Endothelial cell of umbilical vein (primary cell): ENCODE results near the gene AGTPBP1.

Source experiments
- EZH2 ChIP-seq: IDR thresholded peaks from 2 replicates; pipeline ENCODE4 v1.6.1; 2012; ENCODE audit warnings: borderline replicate concordance, low read depth, mild to moderate bottlenecking, moderate library complexity, low read length, inconsistent platforms; ENCODE audit not compliant: severe bottlenecking
- FOS ChIP-seq: IDR thresholded peaks from 2 replicates; pipeline ENCODE4 v1.6.1; 2011; ENCODE audit warnings: mild to moderate bottlenecking, low read length, moderate library complexity, borderline replicate concordance; ENCODE audit not compliant: insufficient read depth
- JUN ChIP-seq: IDR thresholded peaks from 2 replicates; pipeline ENCODE4 v1.6.1; 2011; ENCODE audit warnings: borderline replicate concordance, low read depth; ENCODE audit not compliant: insufficient read length, insufficient read depth
- MYC ChIP-seq: IDR thresholded peaks from one replicate; pipeline ENCODE4 v1.6.1; 2011; ENCODE audit warnings: mild to moderate bottlenecking, low read depth, low read length
- POLR2A ChIP-seq: IDR thresholded peaks from 2 replicates; pipeline ENCODE4 v1.6.1; 2012; ENCODE audit warnings: low read depth, mild to moderate bottlenecking, control low read depth, low read length
- POLR2AphosphoS5 ChIP-seq: IDR thresholded peaks from 2 replicates; pipeline ENCODE4 v1.6.1; 2012; ENCODE audit warnings: low read depth, mild to moderate bottlenecking, control low read depth, low read length, moderate library complexity; ENCODE audit not compliant: insufficient read depth
- TF ChIP-seq, protein P1 (sequence below), 2 donors: IDR thresholded peaks; 1 replicate in 1 of 2; 2 replicates in 1 of 2; pipeline ENCODE4 v1.5.1; 2011; ENCODE audit warnings: low read length in 2 of 2, mild to moderate bottlenecking in 2 of 2, moderate library complexity in 2 of 2, control low read depth in 1 of 2, inconsistent platforms in 1 of 2, low read depth in 1 of 2; ENCODE audit not compliant: insufficient read depth in 1 of 2; ENCODE audit errors: extremely low read depth in 1 of 2
- TF ChIP-seq, protein P2 (sequence below): IDR thresholded peaks from 2 replicates; pipeline ENCODE4 v1.6.1; 2011; ENCODE audit not compliant: insufficient read depth, insufficient read length

DNA sequence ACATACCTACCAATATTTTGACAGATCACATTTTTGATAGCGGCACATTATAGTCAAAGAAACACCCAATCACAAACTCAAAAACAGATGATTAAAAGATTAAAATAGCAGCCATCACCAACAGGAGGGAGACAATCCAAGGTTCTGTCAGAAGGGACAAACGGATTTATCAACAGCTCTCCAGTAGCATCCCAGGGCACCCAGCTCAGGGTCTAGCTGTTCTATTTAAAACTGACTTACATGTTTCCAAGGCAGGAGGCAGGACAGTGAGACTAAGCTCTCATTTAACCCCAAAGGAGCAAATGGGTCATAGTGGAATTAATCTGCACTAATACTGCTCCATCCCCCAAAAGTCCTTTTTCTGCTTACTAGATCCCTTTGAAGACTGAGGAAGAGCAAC lies 3.2 kb downstream of the AGTPBP1 start:
- TF ChIP-seq, protein P1, sequence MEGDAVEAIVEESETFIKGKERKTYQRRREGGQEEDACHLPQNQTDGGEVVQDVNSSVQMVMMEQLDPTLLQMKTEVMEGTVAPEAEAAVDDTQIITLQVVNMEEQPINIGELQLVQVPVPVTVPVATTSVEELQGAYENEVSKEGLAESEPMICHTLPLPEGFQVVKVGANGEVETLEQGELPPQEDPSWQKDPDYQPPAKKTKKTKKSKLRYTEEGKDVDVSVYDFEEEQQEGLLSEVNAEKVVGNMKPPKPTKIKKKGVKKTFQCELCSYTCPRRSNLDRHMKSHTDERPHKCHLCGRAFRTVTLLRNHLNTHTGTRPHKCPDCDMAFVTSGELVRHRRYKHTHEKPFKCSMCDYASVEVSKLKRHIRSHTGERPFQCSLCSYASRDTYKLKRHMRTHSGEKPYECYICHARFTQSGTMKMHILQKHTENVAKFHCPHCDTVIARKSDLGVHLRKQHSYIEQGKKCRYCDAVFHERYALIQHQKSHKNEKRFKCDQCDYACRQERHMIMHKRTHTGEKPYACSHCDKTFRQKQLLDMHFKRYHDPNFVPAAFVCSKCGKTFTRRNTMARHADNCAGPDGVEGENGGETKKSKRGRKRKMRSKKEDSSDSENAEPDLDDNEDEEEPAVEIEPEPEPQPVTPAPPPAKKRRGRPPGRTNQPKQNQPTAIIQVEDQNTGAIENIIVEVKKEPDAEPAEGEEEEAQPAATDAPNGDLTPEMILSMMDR (IDR thresholded peaks at IDR 0.05; ENCODE audit: extremely low read depth in 1 of 2, insufficient read depth in 1 of 2, low read depth in 1 of 2, low read length in 2 of 2): no peak
- TF ChIP-seq POLR2A: no peak
- TF ChIP-seq EZH2: no peak
- TF ChIP-seq JUN: no peak
- no peak for TF ChIP-seq POLR2AphosphoS5
- TF ChIP-seq MYC: no peak
- TF ChIP-seq, protein P2, sequence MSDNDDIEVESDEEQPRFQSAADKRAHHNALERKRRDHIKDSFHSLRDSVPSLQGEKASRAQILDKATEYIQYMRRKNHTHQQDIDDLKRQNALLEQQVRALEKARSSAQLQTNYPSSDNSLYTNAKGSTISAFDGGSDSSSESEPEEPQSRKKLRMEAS: no peak
- TF ChIP-seq FOS: no peak
